COR-L47 (cell line): ENCODE data around the gene XAF1.
"Not testable (repeated sequence)": the region's sequence is repeated elsewhere in the genome, so short reads cannot be mapped to it uniquely, and the experiment has no call there.

Source experiments
- DNase-seq: peaks from one replicate; lab custom pipeline; 2025; lab: John Stamatoyannopoulos, UW

The XAF1 gene

GRCh38 chr17:6753546-6753945, 2.3 kb upstream of the XAF1 start:
- no peak for DNase-seq

- DNase-seq = no peak
Observed at GRCh38 chr17:6755281-6755680, 565 bp upstream of the XAF1 start.

- DNase-seq = no peak
Observed at GRCh38 chr17:6756425-6757031, 682 bp downstream of the XAF1 start.

GRCh38 chr17:6757747-6758146, 1.9 kb downstream of the XAF1 start:
- no peak for DNase-seq

- DNase-seq = no peak
Observed at GRCh38 chr17:6761779-6762178, 5.9 kb downstream of the XAF1 start.

- DNase-seq = no peak
Observed at GRCh38 chr17:6768447-6768846, 12.6 kb downstream of the XAF1 start.

GRCh38 chr17:6772016-6772415, 16.2 kb downstream of the XAF1 start:
- no peak for DNase-seq

GRCh38 chr17:6774906-6775305, 19.1 kb downstream of the XAF1 start:
- DNase-seq = not testable (repeated sequence)

- DNase-seq = no peak
Observed at GRCh38 chr17:6775871-6776405, 20.1 kb downstream of the XAF1 start, which contains the start of gene FBXO39. FBXO39 (plus strand) TSS chr17:6776215; CDS start chr17:6779869, 3,654 bp downstream.

- DNase-seq = no peak
Observed at GRCh38 chr17:6779411-6779810, 23.6 kb downstream of the XAF1 start.

- DNase-seq = no peak
Observed at GRCh38 chr17:6780001-6780400, 24.2 kb downstream of the XAF1 start.

GRCh38 chr17:6780886-6781285, 25.0 kb downstream of the XAF1 start:
- no peak for DNase-seq

- DNase-seq = no peak
Observed at GRCh38 chr17:6782244-6782643, 26.4 kb downstream of the XAF1 start.

- no peak for DNase-seq
Observed at GRCh38 chr17:6786618-6787017, 30.8 kb downstream of the XAF1 start.

- DNase-seq = no peak
Observed at GRCh38 chr17:6787081-6787693, 31.3 kb downstream of the XAF1 start.

- no peak for DNase-seq
Observed at GRCh38 chr17:6789146-6789545, 33.3 kb downstream of the XAF1 start.

GRCh38 chr17:6793748-6794493, 38.1 kb downstream of the XAF1 start:
- DNase-seq = no peak

- DNase-seq = no peak
Observed at GRCh38 chr17:6796017-6796886, 40.4 kb downstream of the XAF1 start.

- no peak for DNase-seq
Observed at GRCh38 chr17:6796887-6797490, 41.1 kb downstream of the XAF1 start.

GRCh38 chr17:6797718-6798351, 42.0 kb downstream of the XAF1 start:
- DNase-seq = no peak

- no peak for DNase-seq
Observed at GRCh38 chr17:6799738-6800137, 43.9 kb downstream of the XAF1 start.
